Ascending aorta (tissue), 2 donors: ENCODE results near the gene RPL14. TPM values are rescaled to one million over a fixed set of nuclear protein-coding genes. Genes with fewer than 3 reads are reported as not detected.
"Not testable (repeated sequence)": the region's sequence is repeated elsewhere in the genome, so short reads cannot be mapped to it uniquely, and the experiment has no call there.

ENCODE experiments used
- DNase-seq, 2 donors: peaks; one replicate each; pipeline ENCODE4 v3.0.0-alpha.2; 2019; ENCODE audit warnings: low spot score in 2 of 2
- H3K27ac ChIP-seq, 2 donors: fragments of 200-600 bp; sonication (generic); one replicate each; pipeline ENCODE4 v1.5.1; 2016 to 2017; ENCODE audit warnings: mild to moderate bottlenecking in 1 of 2
- H3K27me3 ChIP-seq: fragments of 200-600 bp; sonication (generic); one replicate; pipeline ENCODE4 v1.5.1; 2017
- H3K36me3 ChIP-seq, 2 donors: fragments of 200-600 bp; sonication (generic); one replicate each; pipeline ENCODE4 v1.5.1; 2016
- H3K4me1 ChIP-seq, 2 donors: fragments of 200-600 bp; sonication (generic); one replicate each; pipeline ENCODE4 v1.5.1; 2016 to 2017; ENCODE audit warnings: mild to moderate bottlenecking in 1 of 2
- H3K4me3 ChIP-seq, 2 donors: fragments of 200-600 bp; sonication (generic); one replicate each; pipeline ENCODE4 v1.5.1; 2016 to 2017; ENCODE audit warnings: mild to moderate bottlenecking in 1 of 2
- H3K9me3 ChIP-seq, 2 donors: fragments of 200-600 bp; sonication (generic); one replicate each; pipeline ENCODE4 v1.5.1; 2016
- CTCF ChIP-seq, 3 experiments: fragments of 200-600 bp in 2 of 3; fragments of 450-650 bp in 1 of 3; sonication (generic) in 2 of 3; IDR thresholded peaks; one replicate each; pipeline ENCODE4 v1.5.1; 2016 to 2019; ENCODE audit warnings: antibody characterized with exemption in 3 of 3, mild to moderate bottlenecking in 1 of 3, moderate library complexity in 1 of 3
- intact Hi-C: fragments of 100-400 bp; cut with DNase I; formaldehyde crosslinking; loops from one replicate; pipeline ENCODE4 v1.15.1; 2023
- total RNA-seq: library from RNA; depleted of rRNA; stranded (reverse); fragments of >200 nt; gene quantifications from one replicate; pipeline ENCODE4 v1.1.0, GENCODE V29; 2016

RPL14 gene
- total RNA-seq, 1 donor from 2014 or later = 162 TPM

- Histone ChIP-seq H3K4me1 (peaks cover 0 to 22% of the 10 kb centered on the region in 2 donors), H3K4me3 (no peak overlapping the region), H3K36me3 (peaks cover 17 to 21% of the 10 kb centered on the region in 2 donors), H3K27ac (no peak overlapping the region), H3K9me3 (no peaks in the 10 kb centered on the region), H3K27me3 (no peaks in the 10 kb centered on the region)
- TF ChIP-seq CTCF (IDR thresholded peaks at IDR 0.05) = no peak
- DNase-seq = no peak
- intact Hi-C loops = loop anchor here (10.0 kb wide), 5 partner anchors 419 to 1509 kb away; partner anchors contain the start of genes SLC25A38 and ULK4
These were observed 1.8 kb upstream of the RPL14 start for GRCh38 chr3:40455328-40455727.

DNA sequence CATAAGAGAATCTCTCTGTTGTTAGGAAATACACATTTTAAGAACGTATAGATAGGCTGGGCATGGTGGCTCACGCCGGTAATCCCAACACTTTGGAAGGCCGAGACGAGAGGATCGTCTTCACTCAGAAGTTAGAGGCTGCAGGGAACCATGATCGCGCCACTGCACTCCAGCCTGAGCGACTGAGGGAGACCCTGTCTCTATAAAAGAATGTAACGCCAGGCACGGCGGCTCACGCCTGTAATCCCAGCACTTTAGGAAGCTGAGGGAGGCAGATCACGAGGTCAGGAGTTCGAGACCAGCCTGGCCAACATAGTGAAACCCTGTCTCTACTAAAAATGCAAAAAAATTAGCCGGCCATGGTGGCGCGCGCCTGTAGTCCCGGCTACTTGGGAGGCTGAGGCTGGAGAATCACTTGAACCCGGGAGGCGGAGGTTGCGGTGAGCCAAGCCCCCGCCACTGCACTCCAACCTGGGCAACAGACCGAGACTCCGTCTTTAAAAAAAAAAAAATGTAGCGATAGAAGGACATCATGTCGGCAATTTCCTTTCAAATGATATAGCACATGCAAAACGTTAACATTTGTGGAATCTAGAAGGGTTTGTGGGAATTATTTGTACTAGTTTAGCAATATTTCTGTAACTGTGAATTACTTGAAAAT is 730 bp upstream of the RPL14 start:
- peaks cover 25 to 32% of the 10 kb centered on the region in 2 donors for H3K36me3 ChIP-seq
- peaks cover 0 to 22% of the 10 kb centered on the region in 2 donors for H3K4me1 ChIP-seq
- H3K4me3 ChIP-seq = peak overlapping the region; percentile 83 to 85
- peak overlapping the region; percentile 87 to 93 for H3K27ac ChIP-seq
- H3K9me3 ChIP-seq = no peaks in the 10 kb centered on the region
- DNase-seq = no peak
- no peak for TF ChIP-seq CTCF (IDR thresholded peaks at IDR 0.05)
- intact Hi-C loops = loop anchor here (10.0 kb wide), 5 partner anchors 418 to 1508 kb away; partner anchors contain the start of genes SLC25A38 and ULK4
- no peaks in the 10 kb centered on the region for H3K27me3 ChIP-seq

DNA sequence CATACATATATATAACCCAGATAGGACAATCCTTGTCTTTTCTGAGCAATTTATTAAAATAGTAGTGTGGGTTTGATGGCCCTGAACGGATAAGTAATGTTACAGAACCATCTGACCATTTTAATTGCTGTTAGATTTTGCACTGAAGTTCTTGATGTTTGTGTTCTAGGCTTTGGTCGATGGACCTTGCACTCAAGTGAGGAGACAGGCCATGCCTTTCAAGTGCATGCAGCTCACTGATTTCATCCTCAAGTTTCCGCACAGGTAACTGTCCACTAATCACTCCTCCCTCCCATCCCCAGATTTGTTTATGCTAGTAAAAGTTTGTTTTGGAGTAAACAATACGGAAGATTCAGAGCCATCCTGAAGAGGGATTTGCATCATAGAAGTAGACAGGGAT is 1.3 kb downstream of the RPL14 start:
- peaks cover 44 to 53% of the 10 kb centered on the region in 2 donors for H3K36me3 ChIP-seq
- peak overlapping the region in 1 of 2 donors; percentile 87 for H3K27ac ChIP-seq
- H3K9me3 ChIP-seq = no peaks in the 10 kb centered on the region
- DNase-seq = no peak
- peaks cover 0 to 17% of the 10 kb centered on the region in 2 donors for H3K4me1 ChIP-seq
- no peak for TF ChIP-seq CTCF (IDR thresholded peaks at IDR 0.05)
- H3K27me3 ChIP-seq = no peaks in the 10 kb centered on the region
- H3K4me3 ChIP-seq = peak overlapping the region; percentile 83 to 85
- intact Hi-C loops = loop anchor here (10.0 kb wide), 5 partner anchors 416 to 1506 kb away; partner anchors contain the start of genes SLC25A38 and ULK4

DNA sequence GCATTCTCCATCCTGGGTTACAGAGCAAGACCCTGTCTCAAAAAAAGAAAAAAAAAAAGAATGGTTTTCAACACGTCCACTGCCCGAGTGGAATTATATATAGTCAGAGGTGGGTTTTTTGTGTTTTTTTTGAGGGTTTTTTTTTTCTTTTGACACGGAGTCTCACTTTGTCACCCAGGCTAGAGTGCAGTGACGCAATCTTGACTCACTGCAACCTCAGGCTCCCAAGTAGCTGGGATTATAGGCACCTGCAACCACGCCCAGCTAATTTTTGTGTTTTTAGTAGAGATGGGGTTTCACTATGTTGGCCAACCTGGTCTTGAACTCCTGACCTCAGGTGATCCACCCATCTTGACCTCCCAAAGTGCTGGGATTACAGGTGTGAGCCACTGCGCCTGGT is 3.3 kb downstream of the RPL14 start:
- peaks cover 56 to 67% of the 10 kb centered on the region in 2 donors for H3K36me3 ChIP-seq
- H3K27ac ChIP-seq, H3K9me3 ChIP-seq, H3K27me3 ChIP-seq, intact Hi-C loops, H3K4me3 ChIP-seq, DNase-seq: not testable (repeated sequence)
- peaks cover 0 to 15% of the 10 kb centered on the region in 2 donors for H3K4me1 ChIP-seq

DNA sequence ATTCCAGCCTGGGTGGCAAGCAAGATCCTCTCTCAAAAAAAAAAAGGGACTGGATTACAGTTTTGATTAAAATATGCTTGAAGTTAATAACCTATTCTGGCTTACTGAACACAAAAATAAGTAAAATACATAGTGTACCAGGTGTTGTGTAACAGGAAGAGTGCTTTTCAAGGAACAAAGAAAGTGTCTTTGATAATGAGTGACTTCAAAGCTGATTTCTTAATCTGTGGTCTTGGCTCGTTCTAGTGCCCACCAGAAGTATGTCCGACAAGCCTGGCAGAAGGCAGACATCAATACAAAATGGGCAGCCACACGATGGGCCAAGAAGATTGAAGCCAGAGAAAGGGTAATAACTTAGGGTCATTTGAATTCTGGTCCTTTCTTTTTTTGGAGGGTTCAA is 4.0 kb downstream of the RPL14 start:
- Histone ChIP-seq H3K27me3 (no peaks in the 10 kb centered on the region), H3K4me3 (no peak overlapping the region), H3K4me1 (peaks cover 0 to 15% of the 10 kb centered on the region in 2 donors), H3K9me3 (no peaks in the 10 kb centered on the region), H3K36me3 (peaks cover 56 to 67% of the 10 kb centered on the region in 2 donors), H3K27ac (no peak overlapping the region)
- intact Hi-C loops = no loop called here
- DNase-seq = no peak
- TF ChIP-seq CTCF (IDR thresholded peaks at IDR 0.05) = no peak

GRCh38 chr3:40462838-40463237 is 5.7 kb downstream of the RPL14 start:
- H3K4me3 ChIP-seq, H3K27ac ChIP-seq, H3K4me1 ChIP-seq, intact Hi-C loops, H3K9me3 ChIP-seq, DNase-seq, H3K27me3 ChIP-seq: not testable (repeated sequence)
- H3K36me3 ChIP-seq = peaks cover 56 to 75% of the 10 kb centered on the region in 2 donors
